K562 (cell line): ENCODE data around the gene GON4L. TPM values are rescaled to one million over a fixed set of nuclear protein-coding genes. Genes with fewer than 3 reads are reported as not detected.
A peak's percentile ranks its signal among the peaks of the same experiment; 100 is the strongest.

Source experiments
- ATAC-seq: fragments of 200-7000 bp; cut with Tn5 transposase; 3 replicates; pipeline ENCODE4 v1.9.1; 2020; ENCODE audit warnings: moderate library complexity
- Bru-seq: library from RNA; stranded (reverse); fragments of 400-500 nt; gene quantifications from one replicate; lab custom pipeline; 2021; lab: Mats Ljungman, UMichigan
- BruChase-seq, 2 experiments: library from RNA; stranded (reverse); fragments of 400-500 nt; gene quantifications; one replicate each; lab custom pipeline; 2021; lab: Mats Ljungman, UMichigan
- BruUV-seq: library from RNA; stranded (reverse); fragments of 400-500 nt; replicated peaks from 2 replicates; lab custom pipeline; 2021; lab: Mats Ljungman, UMichigan
- CTCF ChIA-PET: fragments of 300-600 bp; formaldehyde crosslinking; extraction: SDS; loops from one replicate; lab custom pipeline; 2021; ENCODE audit warnings: low intra/inter-chr PET ratio; lab: Yijun Ruan, JAX
- POLR2A ChIA-PET: fragments of 300-600, 350-650 bp; sonication (Branson Sonifier 250); formaldehyde crosslinking; extraction: SDS; loops from one replicate; lab custom pipeline; 2021; ENCODE audit warnings: antibody characterized with exemption, inconsistent platforms; lab: Yijun Ruan, JAX
- DNase-seq, 4 experiments: peaks; one replicate each; pipeline versions ENCODE4 v3.0.0 to v3.0.0-alpha.2; 2011 to 2018; ENCODE audit warnings: low spot score in 3 of 4, mixed read lengths in 3 of 4; ENCODE audit errors: extremely low read depth in 1 of 4
- FAIRE-seq: peaks from 2 replicates; lab custom pipeline; 2011; peaks lifted over from hg19 to GRCh38; lab: Jason Lieb, UNC
- H2AFZ ChIP-seq: 2 replicates; pipeline ENCODE4 v1.6.0; 2011; ENCODE audit warnings: low read depth, low read length, control low read depth, inconsistent platforms
- H3K27ac ChIP-seq: fragments of 200-600 bp; 3 replicates; pipeline ENCODE4 v1.8.0; 2011; ENCODE audit warnings: low read depth, mild to moderate bottlenecking, control low read depth, inconsistent platforms, low read length, moderate library complexity, mixed read lengths; ENCODE audit errors: extremely low read depth
- H3K27me3 ChIP-seq, 2 experiments: fragments of 300-600 bp in 1 of 2; 2 replicates in 1 of 2; 3 replicates in 1 of 2; pipeline versions ENCODE4 v1.6.0 to v1.8.0; 2011; ENCODE audit warnings: inconsistent platforms in 2 of 2, low read length in 2 of 2, mild to moderate bottlenecking in 1 of 2, mixed read lengths in 1 of 2, moderate library complexity in 1 of 2; ENCODE audit not compliant: control insufficient read depth in 2 of 2, insufficient read depth in 2 of 2
- H3K36me3 ChIP-seq: fragments of 300-600 bp; 3 replicates; pipeline ENCODE4 v1.8.0; 2011; ENCODE audit warnings: mild to moderate bottlenecking, low read length, inconsistent platforms; ENCODE audit not compliant: control insufficient read depth, insufficient read depth
- H3K4me1 ChIP-seq, 2 experiments: fragments of 200-600 bp in 1 of 2; replicated peaks in 1 of 2; 2 replicates in 1 of 2; 3 replicates in 1 of 2; pipeline versions ENCODE4 v1.5.1 to v1.8.0; 2011; ENCODE audit warnings: inconsistent platforms in 2 of 2, low read length in 2 of 2, mild to moderate bottlenecking in 1 of 2, mixed read lengths in 1 of 2, moderate library complexity in 1 of 2; ENCODE audit not compliant: control insufficient read depth in 2 of 2, insufficient read depth in 2 of 2
- H3K4me2 ChIP-seq: 2 replicates; pipeline ENCODE4 v1.6.1; 2011; ENCODE audit warnings: low read length, control low read depth, inconsistent platforms, mixed read lengths; ENCODE audit not compliant: insufficient read depth
- H3K4me3 ChIP-seq: fragments of 200-600 bp; sonication (generic), shearing (Covaris generic); 2 replicates; pipeline ENCODE4 v1.5.1; 2016; ENCODE audit warnings: control low read depth, inconsistent platforms
- H3K79me2 ChIP-seq: fragments of 200-600 bp; 3 replicates; pipeline ENCODE4 v1.8.0; 2011; ENCODE audit warnings: low read length, inconsistent platforms; ENCODE audit not compliant: control insufficient read depth, insufficient read depth
- H3K9ac ChIP-seq, 2 experiments: 2 replicates each; pipeline versions ENCODE4 v1.6.0 to v1.6.1; 2011; ENCODE audit warnings: low read depth in 2 of 2, low read length in 2 of 2, control low read depth in 1 of 2, inconsistent platforms in 1 of 2, mild to moderate bottlenecking in 1 of 2, mixed read lengths in 1 of 2; ENCODE audit not compliant: insufficient read depth in 1 of 2
- H3K9me1 ChIP-seq: one replicate; pipeline ENCODE4 v1.6.0; 2011; ENCODE audit warnings: inconsistent platforms, mild to moderate bottlenecking, low read length, moderate library complexity; ENCODE audit not compliant: control insufficient read depth, insufficient read depth
- H3K9me3 ChIP-seq: replicated peaks from 2 replicates; pipeline ENCODE4 v1.5.1; 2011; ENCODE audit warnings: low read depth, low read length, inconsistent platforms; ENCODE audit not compliant: control insufficient read depth, insufficient read depth
- H4K20me1 ChIP-seq: replicated peaks from 2 replicates; pipeline ENCODE4 v1.6.1; 2011; ENCODE audit warnings: low read length, inconsistent platforms, mixed read lengths; ENCODE audit not compliant: control insufficient read depth, insufficient read depth
- ELF1 ChIP-seq: fragments of 200-800 bp; sonication (Bioruptor generic); IDR thresholded peaks from 2 replicates; pipeline ENCODE4 v1.6.1; 2016; ENCODE audit warnings: missing genetic modification characterization, missing compliant biosample characterization
- KAT7 ChIP-seq: sonication (generic); formaldehyde crosslinking; IDR thresholded peaks from 2 replicates; pipeline ENCODE4 v1.8.0; 2022; ENCODE audit warnings: missing genetic modification reagents, mild to moderate bottlenecking, borderline replicate concordance
- POU5F1 ChIP-seq: fragments of 150-350 bp; IDR thresholded peaks from 2 replicates; pipeline ENCODE4 v1.6.1; 2014; ENCODE audit warnings: borderline replicate concordance, low read length, low read depth, mild to moderate bottlenecking; ENCODE audit not compliant: partially characterized antibody
- TOE1 ChIP-seq, 2 experiments: fragments of 450-650 bp in 1 of 2; sonication (generic) in 1 of 2; formaldehyde crosslinking in 1 of 2; IDR thresholded peaks; 2 replicates each; pipeline versions ENCODE4 v1.7.1 to v1.8.0; 2016 to 2022; ENCODE audit warnings: borderline replicate concordance in 2 of 2, mild to moderate bottlenecking in 2 of 2, antibody characterized with exemption in 1 of 2, inconsistent platforms in 1 of 2, low read depth in 1 of 2, missing genetic modification reagents in 1 of 2, moderate library complexity in 1 of 2
- XRCC4 ChIP-seq: IDR thresholded peaks from one replicate; pipeline ENCODE4 v1.6.1; 2011; ENCODE audit not compliant: insufficient read depth, insufficient read length; ENCODE audit errors: extremely low read depth
- WGBS: fragments of 100-300 bp; shearing (Covaris generic); methylation state at CpG from one replicate; pipeline ENCODE4 v1.1.6; 2016; ENCODE audit warnings: low coverage, mixed read lengths; ENCODE audit not compliant: insufficient coverage; ENCODE audit errors: missing lambda C conversion rate; 5-methylcytosine and 5-hydroxymethylcytosine counted together
- in situ Hi-C: fragments of 300-500 bp; cut with MboI; formaldehyde crosslinking; loops from 4 replicates; pipeline ENCODE4 v1.15.0; 2018; ENCODE audit warnings: inconsistent platforms, mixed read lengths
- intact Hi-C: fragments of 100-400 bp; cut with micrococcal nuclease; formaldehyde crosslinking; loops from 2 replicates; pipeline ENCODE4 v1.14.2; 2022
- long read RNA-seq, 3 experiments: library from polyadenylated mRNA in 2 of 3; library from RNA in 1 of 3; unstranded in 2 of 3; stranded (forward) in 1 of 3; transcript quantifications; one replicate each; pipeline ENCODE4 v2.0.0, GENCODE V29; 2019 to 2022
- polyA minus RNA-seq, 3 experiments: library from RNA; depleted of rRNA, polyadenylated mRNA; stranded (reverse); fragments of >200 nt; gene quantifications; 2 replicates each; pipeline ENCODE4 v1.2.3, GENCODE V29; 2011
- polyA plus RNA-seq, 8 experiments: library from polyadenylated mRNA; depleted of rRNA in 4 of 8; stranded (reverse) in 5 of 8; unstranded in 3 of 8; fragments of >200 nt; fragmentation: Nextera tagmentation in 2 of 8; fragmentation: Illumina TruSeq in 1 of 8; extraction: Ambion mirVana in 2 of 8; extraction: Trizol in 1 of 8; gene quantifications; 2 replicates each; pipeline versions ENCODE4 v1.2.1 to v1.2.3, GENCODE V29; 2011 to 2014; ENCODE audit warnings: inconsistent platforms in 1 of 8, missing spikeins in 1 of 8
- total RNA-seq, 7 experiments: library from RNA; depleted of rRNA in 6 of 7; stranded (reverse); fragments of >200 nt in 6 of 7; fragmentation: Illumina TruSeq in 2 of 7; extraction: Trizol in 2 of 7; gene quantifications; 2 replicates each; pipeline versions ENCODE4 v1.2.1 to v1.2.3, GENCODE V29; 2011 to 2021; ENCODE audit warnings: low replicate concordance in 1 of 7
- TF ChIP-seq, protein P1 (sequence below), 2 experiments: IDR thresholded peaks; 2 replicates each; pipeline ENCODE4 v1.6.1; 2011; ENCODE audit warnings: borderline replicate concordance in 1 of 2, control low read depth in 1 of 2, low read depth in 1 of 2, low read length in 1 of 2, mild to moderate bottlenecking in 1 of 2, mixed read lengths in 1 of 2, moderate library complexity in 1 of 2; ENCODE audit not compliant: insufficient read depth in 1 of 2, insufficient read length in 1 of 2, poor library complexity in 1 of 2, severe bottlenecking in 1 of 2; ENCODE audit errors: extremely low read depth in 1 of 2

The GON4L gene, protein sequence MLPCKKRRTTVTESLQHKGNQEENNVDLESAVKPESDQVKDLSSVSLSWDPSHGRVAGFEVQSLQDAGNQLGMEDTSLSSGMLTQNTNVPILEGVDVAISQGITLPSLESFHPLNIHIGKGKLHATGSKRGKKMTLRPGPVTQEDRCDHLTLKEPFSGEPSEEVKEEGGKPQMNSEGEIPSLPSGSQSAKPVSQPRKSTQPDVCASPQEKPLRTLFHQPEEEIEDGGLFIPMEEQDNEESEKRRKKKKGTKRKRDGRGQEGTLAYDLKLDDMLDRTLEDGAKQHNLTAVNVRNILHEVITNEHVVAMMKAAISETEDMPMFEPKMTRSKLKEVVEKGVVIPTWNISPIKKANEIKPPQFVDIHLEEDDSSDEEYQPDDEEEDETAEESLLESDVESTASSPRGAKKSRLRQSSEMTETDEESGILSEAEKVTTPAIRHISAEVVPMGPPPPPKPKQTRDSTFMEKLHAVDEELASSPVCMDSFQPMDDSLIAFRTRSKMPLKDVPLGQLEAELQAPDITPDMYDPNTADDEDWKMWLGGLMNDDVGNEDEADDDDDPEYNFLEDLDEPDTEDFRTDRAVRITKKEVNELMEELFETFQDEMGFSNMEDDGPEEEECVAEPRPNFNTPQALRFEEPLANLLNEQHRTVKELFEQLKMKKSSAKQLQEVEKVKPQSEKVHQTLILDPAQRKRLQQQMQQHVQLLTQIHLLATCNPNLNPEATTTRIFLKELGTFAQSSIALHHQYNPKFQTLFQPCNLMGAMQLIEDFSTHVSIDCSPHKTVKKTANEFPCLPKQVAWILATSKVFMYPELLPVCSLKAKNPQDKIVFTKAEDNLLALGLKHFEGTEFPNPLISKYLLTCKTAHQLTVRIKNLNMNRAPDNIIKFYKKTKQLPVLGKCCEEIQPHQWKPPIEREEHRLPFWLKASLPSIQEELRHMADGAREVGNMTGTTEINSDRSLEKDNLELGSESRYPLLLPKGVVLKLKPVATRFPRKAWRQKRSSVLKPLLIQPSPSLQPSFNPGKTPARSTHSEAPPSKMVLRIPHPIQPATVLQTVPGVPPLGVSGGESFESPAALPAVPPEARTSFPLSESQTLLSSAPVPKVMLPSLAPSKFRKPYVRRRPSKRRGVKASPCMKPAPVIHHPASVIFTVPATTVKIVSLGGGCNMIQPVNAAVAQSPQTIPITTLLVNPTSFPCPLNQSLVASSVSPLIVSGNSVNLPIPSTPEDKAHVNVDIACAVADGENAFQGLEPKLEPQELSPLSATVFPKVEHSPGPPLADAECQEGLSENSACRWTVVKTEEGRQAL (N-terminal part only)
- 217 and 320 TPM in 2 replicates for total RNA-seq (2011; cell fraction: chromatin; rRNA removed; ENCODE audit: low replicate concordance)
- 111 and 118 TPM in 2 replicates for total RNA-seq (2011; cell fraction: nucleolus; rRNA removed)
- total RNA-seq (2011; cell fraction: nucleoplasm; rRNA removed) = 136 and 172 TPM in 2 replicates
- total RNA-seq (2014; rRNA removed) (29.0 and 30.0 TPM in 2 replicates), total RNA-seq (2014; rRNA removed; fragmentation: Illumina TruSeq; extraction: Trizol) (35.5 and 40.1 TPM in 2 replicates), total RNA-seq (2015; rRNA removed; fragmentation: Illumina TruSeq; extraction: Trizol) (33.6 and 34.3 TPM in 2 replicates), total RNA-seq (2021) (42.6 and 47.4 TPM in 2 replicates), polyA plus RNA-seq (2011; rRNA removed) (32.4 and 40.4 TPM in 2 replicates), polyA plus RNA-seq (2014; fragmentation: Illumina TruSeq; extraction: Trizol) (35.1 and 37.4 TPM in 2 replicates), polyA plus RNA-seq (2014; fragmentation: Nextera tagmentation; extraction: Ambion mirVana) (10 to 100 TPM; 20.2 to 38.9 TPM), polyA plus RNA-seq (2014; rRNA removed) (32.1 and 33.0 TPM in 2 replicates), polyA minus RNA-seq (2011; rRNA and poly(A)+ RNA removed) (69.6 and 96.4 TPM in 2 replicates), Bru-seq, nascent RNA (percentile 74 among the genes with signal in this experiment), BruChase-seq, experiment 1, labeled RNA remaining after a 2-hour chase (percentile 77 among the genes with signal in this experiment), BruChase-seq, experiment 2, labeled RNA remaining after a 6-hour chase (percentile 79 among the genes with signal in this experiment)
- polyA plus RNA-seq (2011; cell fraction: cytosol; rRNA removed) = 21.5 and 30.7 TPM in 2 replicates
- polyA plus RNA-seq (2011; cell fraction: nucleus; rRNA removed) = 98.2 and 114 TPM in 2 replicates
- polyA plus RNA-seq (2012) = 27.5 and 34.2 TPM in 2 replicates
- polyA minus RNA-seq (2011; cell fraction: cytosol; rRNA and poly(A)+ RNA removed) = 19.7 and 23.2 TPM in 2 replicates
- polyA minus RNA-seq (2011; cell fraction: nucleus; rRNA and poly(A)+ RNA removed) = 38.9 and 68.0 TPM in 2 replicates
- long read RNA-seq, experiment 1, partial matches to known transcripts = 24 of 54 reads
- long read RNA-seq, experiment 1, other reads (novel, unspliced or antisense) = 29 of 54 reads
- long read RNA-seq, experiment 2, full-length matches to known transcripts = 1 of 17 reads
- long read RNA-seq, experiment 2, partial matches to known transcripts = 7 of 17 reads
- long read RNA-seq, experiment 2, other reads (novel, unspliced or antisense) = 9 of 17 reads
- long read RNA-seq, experiment 3, partial matches to known transcripts = 14 of 19 reads
- long read RNA-seq, experiment 3, other reads (novel, unspliced or antisense) = 5 of 19 reads

- under 1% methylated on average over 39 of the region's 46 CpGs for WGBS
- Histone ChIP-seq H3K27ac (peak within 1 kb of the TSS; percentile 92), H3K9me3 (no peaks in the 10 kb centered on the region), H3K4me3 (peak within 1 kb of the TSS; percentile 60), H3K36me3 (peaks cover 32% of the 10 kb centered on the region), H3K79me2 (peaks cover 42% of the 10 kb centered on the region), H2AFZ (peak within 1 kb of the TSS; percentile 93), H3K9me1 (no peaks in the 10 kb centered on the region), H3K4me2 (peak within 1 kb of the TSS; percentile 94), H3K9ac (peak within 1 kb of the TSS; percentile 87 to 99), H4K20me1 (no peaks in the 10 kb centered on the region; the same call in 1 of the 2 replicates), H3K27me3 (no peaks in the 10 kb centered on the region), H3K4me1 (peaks cover 10 to 14% of the 10 kb centered on the region in 2 experiments; a peak in 4 of 5 replicates)
- FAIRE-seq (peak; percentile 99), DNase-seq (peak; percentile 76 to 95 (median 84)), ATAC-seq (peak; percentile 87)
- ChIA-PET POLR2A (interaction anchor here (0.5 to 1.9 kb wide), 11 partner anchors 9 to 449 kb away, joined by 3 to 10 read pairs (median 4); no protein-coding TSS in a partner anchor), CTCF (no interaction called here)
- BruUV-seq = TSS peak; percentile 97
- in situ Hi-C loops (no loop called here), intact Hi-C loops (loop anchor here (2.0 kb wide), 1 partner anchor 54 kb away; the partner anchor contains the start of gene RIT1)
- peak; percentile 88 for TF ChIP-seq TOE1 (IDR thresholded peaks at IDR 0.05; ENCODE audit: borderline replicate concordance)
- TF ChIP-seq TOE1 (CRISPR knock-in tag; IDR thresholded peaks at IDR 0.05; ENCODE audit: borderline replicate concordance, low read depth) = no peak
- TF ChIP-seq, protein P1, sequence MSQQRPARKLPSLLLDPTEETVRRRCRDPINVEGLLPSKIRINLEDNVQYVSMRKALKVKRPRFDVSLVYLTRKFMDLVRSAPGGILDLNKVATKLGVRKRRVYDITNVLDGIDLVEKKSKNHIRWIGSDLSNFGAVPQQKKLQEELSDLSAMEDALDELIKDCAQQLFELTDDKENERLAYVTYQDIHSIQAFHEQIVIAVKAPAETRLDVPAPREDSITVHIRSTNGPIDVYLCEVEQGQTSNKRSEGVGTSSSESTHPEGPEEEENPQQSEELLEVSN (IDR thresholded peaks at IDR 0.05; ENCODE audit: borderline replicate concordance in 1 of 2, extremely low read depth in 1 of 2, insufficient read depth in 1 of 2, insufficient read length in 1 of 2, low read depth in 1 of 2, low read length in 1 of 2, poor library complexity in 1 of 2, severe bottlenecking in 1 of 2) = peak; percentile 53 to 78
- no peak for TF ChIP-seq POU5F1
- TF ChIP-seq KAT7 (CRISPR knock-in tag) = 0 out of 2 replicates have a peak, but pooled peaks have one; percentile 35
- peak; percentile 71; the same call in 1 of the 2 replicates for TF ChIP-seq ELF1 (tag)
- TF ChIP-seq XRCC4 = no peak
These were observed at the start of gene GON4L for GRCh38 chr1:155856975-155857930. TSS of gene GON4L (minus strand) at chr1:155857214. CDS start at chr1:155853780, 3,434 bp downstream.
